Natural killer cell (primary cell): ENCODE results near the gene HMHB1. TPM values are rescaled to one million over a fixed set of nuclear protein-coding genes. Genes with fewer than 3 reads are reported as not detected.

Source experiments
- ATAC-seq, 3 donors: fragments of 150-1000 bp in 2 of 3; fragments of 200-7000 bp in 1 of 3; cut with Tn5 transposase; 1 replicate in 1 of 3; 2 replicates in 2 of 3; pipeline ENCODE4 v1.10.0; 2021; ENCODE audit warnings: mild to moderate bottlenecking in 2 of 3, moderate library complexity in 2 of 3
- DNase-seq, 2 donors: peaks; one replicate each; pipeline versions ENCODE4 v3.0.0 to v3.0.0-alpha.2; 2013 to 2021; ENCODE audit warnings: mixed read lengths in 1 of 2
- H3K27ac ChIP-seq: one replicate; pipeline ENCODE4 v1.5.1; 2013; ENCODE audit warnings: mild to moderate bottlenecking, low read length
- H3K27me3 ChIP-seq: one replicate; pipeline ENCODE4 v1.6.1; 2013; ENCODE audit warnings: low read length; ENCODE audit not compliant: control insufficient read depth, insufficient read depth
- H3K36me3 ChIP-seq: one replicate; pipeline ENCODE4 v1.6.1; 2013; ENCODE audit warnings: low read length; ENCODE audit not compliant: control insufficient read depth, insufficient read depth
- H3K4me1 ChIP-seq: one replicate; pipeline ENCODE4 v1.6.1; 2013; ENCODE audit warnings: low read length; ENCODE audit not compliant: control insufficient read depth, insufficient read depth
- H3K4me3 ChIP-seq: one replicate; pipeline ENCODE4 v1.5.1; 2013; ENCODE audit warnings: low read length
- H3K9me3 ChIP-seq: one replicate; pipeline ENCODE4 v1.6.1; 2013; ENCODE audit warnings: low read length; ENCODE audit not compliant: control insufficient read depth, insufficient read depth
- H3K27ac Mint-ChIP-seq, 2 donors: one replicate each; pipeline ENCODE4 v1.8.0; 2022; ENCODE audit warnings: mild to moderate bottlenecking in 2 of 2, mixed read lengths in 2 of 2, moderate library complexity in 1 of 2
- H3K27me3 Mint-ChIP-seq, 2 donors: one replicate each; pipeline ENCODE4 v1.8.0; 2022; ENCODE audit warnings: low read depth in 2 of 2, mixed read lengths in 2 of 2
- H3K36me3 Mint-ChIP-seq: one replicate; pipeline ENCODE4 v1.8.0; 2022; ENCODE audit warnings: mixed read lengths
- H3K4me1 Mint-ChIP-seq, 2 donors: one replicate each; pipeline ENCODE4 v1.8.0; 2022; ENCODE audit warnings: mixed read lengths in 2 of 2
- H3K4me3 Mint-ChIP-seq: one replicate; pipeline ENCODE4 v1.8.0; 2022; ENCODE audit warnings: mild to moderate bottlenecking, moderate library complexity, mixed read lengths
- H3K9me3 Mint-ChIP-seq, 2 donors: one replicate each; pipeline ENCODE4 v1.8.0; 2022; ENCODE audit warnings: mixed read lengths in 2 of 2
- CTCF ChIP-seq: fragments of 200-600 bp; IDR thresholded peaks from one replicate; pipeline ENCODE4 v1.8.0; 2022; ENCODE audit warnings: antibody characterized with exemption
- WGBS: methylation state at CpG from one replicate; pipeline ENCODE4 v1.1.7; 2013; ENCODE audit warnings: missing lambda C conversion rate; ENCODE audit not compliant: insufficient coverage; 5-methylcytosine and 5-hydroxymethylcytosine counted together
- intact Hi-C: fragments of 100-400 bp; cut with micrococcal nuclease; formaldehyde crosslinking; loops from one replicate; pipeline ENCODE4 v1.14.2; 2022
- total RNA-seq, 4 donors: library from RNA; stranded (reverse); fragments of 120-200 nt in 1 of 4; gene quantifications; one replicate each; pipeline versions ENCODE4 v1.2.3 to v1.2.4, GENCODE V29; 2013 to 2022

The HMHB1 gene
- total RNA-seq, 3 donors from 2014 or later (not counting 1 experiment from before 2014, with no cell fraction given) = not detected

DNA sequence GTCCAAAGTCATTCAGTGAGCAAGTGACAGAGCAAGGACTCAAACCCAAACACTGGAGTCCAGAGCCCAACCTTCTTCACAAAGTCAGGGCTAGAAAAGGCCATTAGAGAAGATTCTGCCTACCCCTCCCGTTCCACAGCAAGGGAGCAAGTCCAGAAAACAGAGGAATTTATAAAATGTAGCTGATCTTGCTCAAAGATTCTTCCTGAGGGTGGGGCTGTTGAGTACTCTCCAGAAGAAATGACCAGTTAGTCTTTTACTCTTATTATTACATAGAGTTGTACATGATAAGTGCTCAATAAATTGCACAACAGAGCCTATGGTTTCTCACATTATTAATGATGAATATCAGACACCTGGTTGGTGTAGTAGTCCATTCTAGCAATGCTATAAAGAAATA, 39.3 kb upstream of the HMHB1 start:
- H3K4me3 ChIP-seq = no peak overlapping the region
- Mint-ChIP-seq H3K9me3 (no peaks in the 10 kb centered on the region), H3K4me3 (no peak overlapping the region), H3K27me3 (peaks cover 6 to 16% of the 10 kb centered on the region in 2 donors), H3K36me3 (no peaks in the 10 kb centered on the region), H3K27ac (no peak overlapping the region), H3K4me1 (no peaks in the 10 kb centered on the region)
- H3K9me3 ChIP-seq = no peaks in the 10 kb centered on the region
- intact Hi-C loops = no loop called here
- no peak overlapping the region for H3K27ac ChIP-seq
- 100% methylated on average over 1 of the region's 1 CpG for WGBS
- no peaks in the 10 kb centered on the region for H3K27me3 ChIP-seq
- no peak for TF ChIP-seq CTCF
- ATAC-seq (no peak), DNase-seq (no peak)
- no peaks in the 10 kb centered on the region for H3K4me1 ChIP-seq
- H3K36me3 ChIP-seq = no peaks in the 10 kb centered on the region

- no peaks in the 10 kb centered on the region for H3K27me3 ChIP-seq
- H3K4me3 ChIP-seq = no peak overlapping the region
- no peak for DNase-seq
- intact Hi-C loops = no loop called here
- H3K36me3 Mint-ChIP-seq = no peaks in the 10 kb centered on the region
- H3K36me3 ChIP-seq = no peaks in the 10 kb centered on the region
- no peak for TF ChIP-seq CTCF
- no peak overlapping the region for H3K4me3 Mint-ChIP-seq
- H3K27me3 Mint-ChIP-seq = peaks cover 1 to 9% of the 10 kb centered on the region in 2 donors
- H3K9me3 ChIP-seq = no peaks in the 10 kb centered on the region
- H3K27ac Mint-ChIP-seq = no peak overlapping the region
- H3K4me1 Mint-ChIP-seq = no peaks in the 10 kb centered on the region
- no peak for ATAC-seq
- H3K27ac ChIP-seq = no peak overlapping the region
- 44% methylated on average over 2 of the region's 2 CpGs for WGBS
- no peaks in the 10 kb centered on the region for H3K4me1 ChIP-seq
- H3K9me3 Mint-ChIP-seq = no peaks in the 10 kb centered on the region
These were observed 36.7 kb upstream of the HMHB1 start for GRCh38 chr5:143775258-143775657.

DNA sequence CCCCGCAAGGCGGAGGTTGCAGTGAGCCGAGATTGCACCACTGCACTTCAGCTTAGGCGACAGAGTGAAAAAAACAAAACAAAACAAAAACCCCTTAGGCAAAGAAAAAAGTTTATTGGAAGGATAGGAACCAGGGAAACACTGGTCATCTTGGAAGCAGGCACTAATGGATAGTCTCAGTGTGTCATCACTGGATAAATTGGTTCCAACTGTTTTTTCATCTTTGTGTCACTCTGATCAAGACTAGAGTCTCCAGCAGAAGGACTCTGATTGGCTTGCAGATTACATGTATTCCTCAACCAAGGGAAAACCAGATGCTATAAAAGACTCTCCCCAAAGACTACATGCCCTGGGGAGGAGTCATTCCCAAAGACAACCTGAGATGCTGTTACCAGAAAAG, 35.0 kb upstream of the HMHB1 start:
- Mint-ChIP-seq H3K27me3 (no peaks in the 10 kb centered on the region), H3K36me3 (no peaks in the 10 kb centered on the region), H3K4me3 (no peak overlapping the region), H3K4me1 (no peaks in the 10 kb centered on the region), H3K9me3 (no peaks in the 10 kb centered on the region), H3K27ac (no peak overlapping the region)
- Histone ChIP-seq H3K27me3 (no peaks in the 10 kb centered on the region), H3K4me1 (no peaks in the 10 kb centered on the region), H3K27ac (no peak overlapping the region), H3K4me3 (no peak overlapping the region), H3K36me3 (no peaks in the 10 kb centered on the region), H3K9me3 (no peaks in the 10 kb centered on the region)
- 100% methylated on average over 3 of the region's 4 CpGs for WGBS
- DNase-seq (no peak), ATAC-seq (no peak)
- no peak for TF ChIP-seq CTCF
- intact Hi-C loops = no loop called here

DNA sequence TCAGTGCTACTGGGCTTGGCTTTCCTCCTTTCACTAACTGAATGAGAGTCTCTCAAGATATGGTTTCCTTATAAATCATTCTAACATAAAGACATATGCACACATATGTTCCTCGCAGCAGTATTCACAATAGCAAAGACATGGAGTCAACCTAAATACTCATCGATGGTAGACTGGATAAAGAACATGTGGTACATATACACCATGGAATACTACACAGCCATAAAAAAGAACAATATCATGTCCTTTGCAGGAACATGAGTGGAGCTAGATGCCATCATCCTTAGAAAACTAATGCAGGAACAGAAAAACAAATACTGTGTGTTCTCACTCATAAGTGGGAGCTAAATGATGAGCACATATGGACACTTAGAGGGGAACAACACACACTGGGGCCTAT, 32.5 kb upstream of the HMHB1 start:
- no peaks in the 10 kb centered on the region for H3K9me3 Mint-ChIP-seq
- intact Hi-C loops = no loop called here

More for the DNA sequence above, 32.5 kb upstream of the HMHB1 start:
- WGBS = 100% methylated on average over 2 of the region's 2 CpGs
- Mint-ChIP-seq H3K4me1 (no peaks in the 10 kb centered on the region), H3K36me3 (no peaks in the 10 kb centered on the region), H3K27ac (no peak overlapping the region), H3K4me3 (no peak overlapping the region), H3K27me3 (peaks cover 0 to 4% of the 10 kb centered on the region in 2 donors)
- no peak for TF ChIP-seq CTCF
- H3K36me3 ChIP-seq = no peaks in the 10 kb centered on the region
- H3K27ac ChIP-seq = no peak overlapping the region
- H3K4me3 ChIP-seq = no peak overlapping the region
- no peaks in the 10 kb centered on the region for H3K4me1 ChIP-seq
- no peaks in the 10 kb centered on the region for H3K9me3 ChIP-seq
- H3K27me3 ChIP-seq = no peaks in the 10 kb centered on the region
- DNase-seq (no peak), ATAC-seq (no peak)
